GM23248 (cell line): ENCODE measurements around the gene ERBB4. TPM values are rescaled to one million over a fixed set of nuclear protein-coding genes. Genes with fewer than 3 reads are reported as not detected.

Source experiments
- DNase-seq: peaks from one replicate; pipeline ENCODE4 v3.0.0-alpha.2; 2015
- H2AFZ ChIP-seq: fragments of 200-600 bp; sonication (generic); 2 replicates; pipeline ENCODE4 v1.6.1; 2016; ENCODE audit warnings: antibody characterized with exemption
- H3F3A ChIP-seq: fragments of 200-600 bp; sonication (generic); 2 replicates; pipeline ENCODE4 v1.6.1; 2016; ENCODE audit warnings: mild to moderate bottlenecking, antibody characterized with exemption, mixed run types; ENCODE audit not compliant: insufficient read depth
- H3K27ac ChIP-seq: fragments of 200-600 bp; sonication (generic); 2 replicates; pipeline ENCODE4 v1.5.1; 2016; ENCODE audit warnings: mild to moderate bottlenecking
- H3K27me3 ChIP-seq: fragments of 200-600 bp; sonication (generic); replicated peaks from 2 replicates; pipeline ENCODE4 v1.6.1; 2016; ENCODE audit warnings: mild to moderate bottlenecking; ENCODE audit not compliant: insufficient read depth
- H3K36me3 ChIP-seq: fragments of 200-600 bp; sonication (generic); 2 replicates; pipeline ENCODE4 v1.6.1; 2016; ENCODE audit warnings: low read depth, mild to moderate bottlenecking
- H3K4me1 ChIP-seq: fragments of 200-600 bp; sonication (generic); 2 replicates; pipeline ENCODE4 v1.6.1; 2016; ENCODE audit warnings: mild to moderate bottlenecking; ENCODE audit not compliant: insufficient read depth
- H3K4me2 ChIP-seq: fragments of 200-600 bp; sonication (generic); one replicate; pipeline ENCODE4 v1.6.1; 2016; ENCODE audit warnings: mild to moderate bottlenecking; ENCODE audit not compliant: unreplicated experiment
- H3K4me3 ChIP-seq: fragments of 200-600 bp; sonication (generic); 2 replicates; pipeline ENCODE4 v1.5.1; 2016; ENCODE audit warnings: mild to moderate bottlenecking
- H3K79me2 ChIP-seq: fragments of 200-600 bp; sonication (generic); 2 replicates; pipeline ENCODE4 v1.6.1; 2016; ENCODE audit warnings: mild to moderate bottlenecking; ENCODE audit not compliant: insufficient read depth
- H3K9ac ChIP-seq: fragments of 200-600 bp; sonication (generic); 2 replicates; pipeline ENCODE4 v1.6.1; 2016; ENCODE audit warnings: mild to moderate bottlenecking
- H3K9me2 ChIP-seq: fragments of 200-600 bp; sonication (generic); 2 replicates; pipeline ENCODE4 v1.6.1; 2016; ENCODE audit warnings: mixed run types, mild to moderate bottlenecking, moderate library complexity; ENCODE audit not compliant: insufficient read depth
- H3K9me3 ChIP-seq: fragments of 200-600 bp; sonication (generic); one replicate; pipeline ENCODE4 v1.6.1; 2017; ENCODE audit warnings: low read depth
- H4K20me1 ChIP-seq: fragments of 200-600 bp; sonication (generic); 2 replicates; pipeline ENCODE4 v1.6.0; 2016; ENCODE audit not compliant: insufficient read depth
- EZH2 ChIP-seq: fragments of 200-600 bp; sonication (generic); IDR thresholded peaks from 2 replicates; pipeline ENCODE4 v1.6.1; 2018; ENCODE audit warnings: antibody characterized with exemption, mild to moderate bottlenecking; ENCODE audit not compliant: insufficient read depth, poor library complexity, severe bottlenecking
- EZH2phosphoT487 ChIP-seq: fragments of 200-600 bp; sonication (generic); IDR thresholded peaks from 2 replicates; pipeline ENCODE4 v1.6.1; 2018; ENCODE audit warnings: antibody characterized with exemption, moderate library complexity, mild to moderate bottlenecking, low read depth; ENCODE audit not compliant: insufficient read depth
- WGBS, 2 experiments: methylation state at CpG; one replicate each; pipeline ENCODE4 v1.1.6; 2015 to 2017; ENCODE audit warnings: low lambda C conversion rate in 2 of 2, low coverage in 1 of 2; ENCODE audit errors: missing lambda C conversion rate in 2 of 2; 5-methylcytosine and 5-hydroxymethylcytosine counted together
- in situ Hi-C: fragments of 300-500 bp; cut with MboI; formaldehyde crosslinking; loops from 2 replicates; pipeline ENCODE4 v1.15.0; 2020
- microRNA-seq: library from miRNA; unstranded; fragments of <30 nt; microRNA quantifications from one replicate; pipeline ENCODE4, GENCODE V29; 2016; ENCODE audit warnings: borderline number of aligned reads
- polyA plus RNA-seq: library from polyadenylated mRNA; unstranded; fragments of >200 nt; fragmentation: Nextera tagmentation; extraction: Ambion mirVana; gene quantifications from 2 replicates; pipeline ENCODE4 v1.2.1, GENCODE V29; 2016
- small RNA-seq: library from RNA; depleted of rRNA; stranded (forward); fragments of <200 nt; gene quantifications from one replicate; pipeline ENCODE3, GENCODE V24; 2014; ENCODE audit warnings: low read depth, low replicate concordance
- total RNA-seq: library from RNA; depleted of rRNA; stranded (reverse); fragments of >200 nt; shearing (Covaris generic); gene quantifications from 2 replicates; pipeline ENCODE4 v1.2.3, GENCODE V29; 2014

ERBB4 gene
- total and polyA plus RNA-seq, 2 experiments from 2014 or later: not detected

DNA sequence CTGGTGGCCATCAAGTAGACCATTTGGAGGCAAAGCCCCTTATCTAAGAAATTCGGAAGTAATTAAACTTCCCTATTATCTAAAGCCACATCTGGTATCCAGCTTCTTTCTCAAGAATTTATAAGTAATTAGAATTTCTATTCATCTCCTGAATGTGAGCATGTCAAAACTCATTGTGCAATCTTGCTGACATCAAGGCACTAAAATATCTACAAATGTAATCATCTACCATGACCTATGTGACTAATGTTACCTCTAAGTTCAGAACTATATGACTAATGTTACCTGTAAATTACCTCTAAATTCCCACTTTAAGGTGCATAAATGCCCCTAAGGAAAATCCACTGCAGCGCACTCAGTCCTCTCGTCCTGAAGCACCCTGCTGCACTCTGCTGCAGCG lies 1209.2 kb downstream of the ERBB4 start:
- Histone ChIP-seq H3K36me3 (no peaks in the 10 kb centered on the region), H3K27me3 (no peaks in the 10 kb centered on the region), H3K9ac (no peak overlapping the region), H3K9me3 (no peaks in the 10 kb centered on the region), H2AFZ (no peak overlapping the region), H3F3A (no peaks in the 10 kb centered on the region), H3K79me2 (no peaks in the 10 kb centered on the region), H3K9me2 (no peaks in the 10 kb centered on the region), H3K27ac (no peak overlapping the region), H3K4me2 (no peak overlapping the region), H3K4me1 (no peaks in the 10 kb centered on the region), H3K4me3 (no peak overlapping the region), H4K20me1 (no peaks in the 10 kb centered on the region)
- in situ Hi-C loops: no loop called here
- TF ChIP-seq EZH2 (no peak), EZH2phosphoT487 (no peak)
- DNase-seq: no peak
- WGBS, 2 experiments: 39 to 40% methylated on average over 4 of the region's 4 CpGs

- no peak for DNase-seq
- in situ Hi-C loops: no loop called here
Measured at GRCh38 chr2:211328126-211328525, 1210.5 kb downstream of the ERBB4 start.

More at GRCh38 chr2:211328126-211328525, 1210.5 kb downstream of the ERBB4 start:
- Histone ChIP-seq H3K27me3 (no peaks in the 10 kb centered on the region), H3K36me3 (no peaks in the 10 kb centered on the region), H3K9me3 (no peaks in the 10 kb centered on the region), H3K4me1 (no peaks in the 10 kb centered on the region), H4K20me1 (no peaks in the 10 kb centered on the region), H3K4me3 (no peak overlapping the region), H3K4me2 (no peak overlapping the region), H3K27ac (no peak overlapping the region), H3K79me2 (no peaks in the 10 kb centered on the region), H2AFZ (no peak overlapping the region), H3K9ac (no peak overlapping the region), H3K9me2 (no peaks in the 10 kb centered on the region), H3F3A (no peaks in the 10 kb centered on the region)
- no peak for TF ChIP-seq EZH2
- TF ChIP-seq EZH2phosphoT487: no peak
- WGBS, 2 experiments: 20 to 28% methylated on average over 2 of the region's 2 CpGs

Small RNAs within 50 kb of the gene (microRNA-seq; reads per million reads assigned to microRNA genes)
- not detected for gene MIR548F2

Small RNAs within 50 kb of the gene (small RNA-seq; reads per million reads assigned to genes)
- gene MIR548F2 (not detected), gene RNA5SP119 (not detected)
